ENCODE data around the gene DPP6. TPM values are rescaled to one million over a fixed set of nuclear protein-coding genes. Genes with fewer than 3 reads are reported as not detected.
"Not testable (repeated sequence)": the region's sequence is repeated elsewhere in the genome, so short reads cannot be mapped to it uniquely, and the experiment has no call there.

DPP6 gene
- total RNA-seq, 1 experiment from 2014 or later = not detected

DNA sequence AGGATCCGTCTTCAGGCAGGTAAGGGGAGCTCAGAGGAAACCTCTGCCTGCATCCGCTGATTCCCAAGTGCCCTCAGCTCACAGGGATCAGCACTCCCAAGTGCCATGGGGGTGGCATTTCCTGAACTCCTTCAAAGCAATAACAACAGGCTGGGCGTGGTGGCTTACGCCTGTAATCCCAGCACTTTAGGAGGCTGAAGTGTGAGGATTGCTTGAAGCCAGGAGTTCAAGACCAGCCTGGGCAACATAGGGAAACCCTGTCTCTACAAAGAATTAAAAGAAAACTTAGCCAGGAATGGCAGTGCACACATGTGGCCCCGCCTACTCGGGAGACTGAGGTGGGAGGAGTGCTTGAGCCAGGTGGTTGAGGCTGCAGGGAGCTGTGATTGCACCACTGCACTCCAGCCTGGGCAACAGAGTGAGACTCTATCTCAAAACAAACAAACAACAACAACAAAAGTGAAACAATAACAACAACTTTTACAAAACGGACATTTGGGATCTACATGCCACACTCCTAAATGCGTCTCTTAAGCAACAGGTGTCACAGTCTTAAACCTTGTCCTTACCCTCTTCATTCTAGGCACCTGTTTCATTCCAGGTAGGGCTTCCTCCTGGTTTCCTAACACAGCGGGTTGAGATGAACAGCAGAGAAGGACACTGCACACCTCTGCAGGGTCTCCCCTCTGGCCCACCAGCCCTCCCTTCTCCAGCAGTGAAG, 877.0 kb downstream of the DPP6 start:
- Histone ChIP-seq H3K79me2 (ENCODE audit: low read depth) (no peaks in the 10 kb centered on the region), H3K9me3 (ENCODE audit: insufficient read depth, low read depth) (peaks cover 14% of the 10 kb centered on the region), H3K9me2 (ENCODE audit: insufficient read depth) (no peaks in the 10 kb centered on the region), H4K20me1 (ENCODE audit: insufficient read depth) (no peaks in the 10 kb centered on the region), H3K27ac (peak overlapping the region; percentile 36), H3K4me2 (peak overlapping the region; percentile 90), H3K4me1 (replicated peaks; ENCODE audit: insufficient read depth) (peaks cover 7% of the 10 kb centered on the region; the same call in 1 of the 2 replicates), H3F3A (ENCODE audit: insufficient read depth, low read depth) (peaks cover 12% of the 10 kb centered on the region; the same call in 1 of the 2 replicates), H3K4me3 (peak overlapping the region; percentile 63), H3K27me3 (ENCODE audit: insufficient read depth, low read depth) (peaks cover 16% of the 10 kb centered on the region), H3K36me3 (ENCODE audit: low read depth) (no peaks in the 10 kb centered on the region), H2AFZ (peak overlapping the region; percentile 92)
- CTCF ChIA-PET = interaction anchor here (0.5 to 0.6 kb wide), 2 partner anchors 368 to 1928 kb away, joined by 3 read pairs; partner anchors contain the start of gene INSIG1
- no peak for DNase-seq
- intact Hi-C loops (cut with micrococcal nuclease; ENCODE audit: unreplicated experiment) = loop anchor here (2.0 to 5.0 kb wide), 4 partner anchors 143 to 810 kb away; partner anchors contain the start of genes HTR5A and RBM33
- BruUV-seq (replicated peaks) = no TSS peak
- POLR2A ChIA-PET (ENCODE audit: unreplicated experiment) = interaction anchor here (0.5 kb wide), 1 partner anchor 74 kb away, joined by 3 read pairs; no protein-coding TSS in a partner anchor
- TF ChIP-seq, protein P1, sequence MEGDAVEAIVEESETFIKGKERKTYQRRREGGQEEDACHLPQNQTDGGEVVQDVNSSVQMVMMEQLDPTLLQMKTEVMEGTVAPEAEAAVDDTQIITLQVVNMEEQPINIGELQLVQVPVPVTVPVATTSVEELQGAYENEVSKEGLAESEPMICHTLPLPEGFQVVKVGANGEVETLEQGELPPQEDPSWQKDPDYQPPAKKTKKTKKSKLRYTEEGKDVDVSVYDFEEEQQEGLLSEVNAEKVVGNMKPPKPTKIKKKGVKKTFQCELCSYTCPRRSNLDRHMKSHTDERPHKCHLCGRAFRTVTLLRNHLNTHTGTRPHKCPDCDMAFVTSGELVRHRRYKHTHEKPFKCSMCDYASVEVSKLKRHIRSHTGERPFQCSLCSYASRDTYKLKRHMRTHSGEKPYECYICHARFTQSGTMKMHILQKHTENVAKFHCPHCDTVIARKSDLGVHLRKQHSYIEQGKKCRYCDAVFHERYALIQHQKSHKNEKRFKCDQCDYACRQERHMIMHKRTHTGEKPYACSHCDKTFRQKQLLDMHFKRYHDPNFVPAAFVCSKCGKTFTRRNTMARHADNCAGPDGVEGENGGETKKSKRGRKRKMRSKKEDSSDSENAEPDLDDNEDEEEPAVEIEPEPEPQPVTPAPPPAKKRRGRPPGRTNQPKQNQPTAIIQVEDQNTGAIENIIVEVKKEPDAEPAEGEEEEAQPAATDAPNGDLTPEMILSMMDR (conservative IDR thresholded peaks at IDR 0.05) = no peak
- TF ChIP-seq EZH2 (IDR thresholded peaks at IDR 0.05; ENCODE audit: low read depth) = no peak

DNA sequence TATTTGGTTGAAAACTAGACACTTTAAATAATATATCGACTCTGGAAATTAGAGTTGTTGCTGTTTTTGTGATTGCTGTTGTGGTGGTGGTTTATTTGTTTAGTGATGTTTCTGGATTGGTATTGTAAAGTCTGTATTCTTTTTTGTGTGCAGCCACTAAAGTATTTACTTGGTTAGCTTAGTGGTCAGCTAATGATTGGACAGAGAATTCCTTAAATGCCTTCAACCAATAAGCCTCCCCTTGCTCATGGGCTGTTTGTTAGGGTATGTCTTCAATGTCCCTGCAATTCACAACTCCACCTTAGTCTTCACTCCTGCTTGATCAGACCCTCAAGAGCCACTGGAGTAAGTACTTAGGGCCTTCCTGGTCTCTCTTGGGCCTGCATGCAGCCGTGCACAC, 879.7 kb downstream of the DPP6 start:
- H3K4me3 ChIP-seq = no peak overlapping the region
- H3K9me2 ChIP-seq (ENCODE audit: insufficient read depth) = no peaks in the 10 kb centered on the region
- peaks cover 7% of the 10 kb centered on the region; the same call in 1 of the 2 replicates for H3K4me1 ChIP-seq (replicated peaks; ENCODE audit: insufficient read depth)
- no peak for TF ChIP-seq EZH2 (IDR thresholded peaks at IDR 0.05; ENCODE audit: low read depth)
- TF ChIP-seq, protein P1 (conservative IDR thresholded peaks at IDR 0.05) = no peak
- H3K36me3 ChIP-seq (ENCODE audit: low read depth) = no peaks in the 10 kb centered on the region
- POLR2A ChIA-PET (ENCODE audit: unreplicated experiment) = no interaction called here
- intact Hi-C loops (cut with micrococcal nuclease; ENCODE audit: unreplicated experiment) = no loop called here
- peaks cover 12% of the 10 kb centered on the region; the same call in 1 of the 2 replicates for H3F3A ChIP-seq (ENCODE audit: insufficient read depth, low read depth)
- H2AFZ ChIP-seq = no peak overlapping the region
- DNase-seq = no peak
- H4K20me1 ChIP-seq (ENCODE audit: insufficient read depth) = no peaks in the 10 kb centered on the region
- H3K4me2 ChIP-seq = no peak overlapping the region
- CTCF ChIA-PET = no interaction called here
- H3K9me3 ChIP-seq (ENCODE audit: insufficient read depth, low read depth) = peaks cover 25% of the 10 kb centered on the region
- H3K27ac ChIP-seq = no peak overlapping the region
- no peaks in the 10 kb centered on the region for H3K27me3 ChIP-seq (ENCODE audit: insufficient read depth, low read depth)
- no peaks in the 10 kb centered on the region for H3K79me2 ChIP-seq (ENCODE audit: low read depth)
- BruUV-seq (replicated peaks) = no TSS peak

DNA sequence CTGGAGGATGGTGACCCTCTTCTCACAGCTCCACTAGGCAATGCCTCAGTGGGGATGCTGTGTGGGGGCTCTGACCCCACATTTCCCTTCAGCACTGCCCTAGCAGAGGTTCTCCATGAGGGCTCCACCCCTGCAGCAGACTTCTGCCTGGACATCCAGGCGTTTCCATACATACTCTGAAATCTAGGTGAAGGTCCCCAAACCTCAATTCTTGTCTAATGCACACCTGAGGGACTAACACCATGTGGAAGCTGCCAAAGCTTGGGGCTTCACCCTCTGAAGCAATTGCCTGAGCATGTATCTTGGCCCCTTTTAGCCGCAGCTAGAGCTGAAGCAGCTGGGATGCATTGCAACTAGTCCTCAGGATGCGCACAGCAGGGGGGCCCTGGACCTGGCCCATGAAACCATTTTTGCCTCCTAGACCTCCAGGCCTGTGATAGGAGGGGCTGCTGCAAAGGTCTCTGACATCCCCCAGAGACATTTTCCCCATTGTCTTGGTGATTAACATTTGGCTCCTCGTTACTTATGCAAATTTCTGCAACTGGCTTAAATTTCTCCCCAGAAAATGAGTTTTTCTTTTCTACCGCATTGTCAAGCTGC, 882.3 kb downstream of the DPP6 start:
- H4K20me1 ChIP-seq (ENCODE audit: insufficient read depth); H3K4me3 ChIP-seq; H3F3A ChIP-seq (ENCODE audit: insufficient read depth, low read depth); H3K36me3 ChIP-seq (ENCODE audit: low read depth); DNase-seq; CTCF ChIA-PET; H3K4me1 ChIP-seq (replicated peaks; ENCODE audit: insufficient read depth); H3K9me2 ChIP-seq (ENCODE audit: insufficient read depth); POLR2A ChIA-PET (ENCODE audit: unreplicated experiment); H3K79me2 ChIP-seq (ENCODE audit: low read depth); H3K27me3 ChIP-seq (ENCODE audit: insufficient read depth, low read depth); H3K27ac ChIP-seq; BruUV-seq (replicated peaks); H3K4me2 ChIP-seq; intact Hi-C loops (cut with micrococcal nuclease; ENCODE audit: unreplicated experiment); H2AFZ ChIP-seq: not testable (repeated sequence)
- peaks cover 25% of the 10 kb centered on the region for H3K9me3 ChIP-seq (ENCODE audit: insufficient read depth, low read depth)
